ENCODE results near the gene PSIP1.
"Not testable (repeated sequence)": the region's sequence is repeated elsewhere in the genome, so short reads cannot be mapped to it uniquely, and the experiment has no call there.

Gene PSIP1

DNA sequence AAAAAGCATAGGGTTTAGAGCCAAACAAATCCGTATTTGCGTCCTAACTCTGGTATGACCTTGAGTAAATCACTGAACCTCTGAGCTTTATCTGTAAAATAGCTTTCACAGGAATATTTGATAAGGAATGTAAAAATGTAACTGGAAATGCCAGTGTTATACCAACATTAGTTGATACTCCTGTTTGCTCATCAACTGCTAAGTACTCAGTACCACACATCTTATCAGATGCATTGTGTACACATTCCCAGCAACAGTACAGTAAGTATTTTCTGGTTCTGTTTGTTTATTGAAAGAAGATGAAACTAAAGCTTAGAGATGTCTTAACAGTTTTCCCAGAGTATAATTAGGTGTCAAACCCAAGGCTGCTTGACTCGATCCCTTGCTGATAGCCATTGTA, 66.6 kb downstream of the PSIP1 start:
- Histone ChIP-seq H3K27ac (no peak overlapping the region), H3K9me3 (ENCODE audit: severe bottlenecking) (no peaks in the 10 kb centered on the region), H3K36me3 (peaks cover 72% of the 10 kb centered on the region), H3K27me3 (ENCODE audit: insufficient read depth, low read depth, severe bottlenecking) (no peaks in the 10 kb centered on the region), H3K4me3 (ENCODE audit: low read depth, low read length) (no peak overlapping the region)
- DNase-seq: no peak
- TF ChIP-seq CTCF (IDR thresholded peaks at IDR 0.05; ENCODE audit: low read depth, low read length): no peak

DNA sequence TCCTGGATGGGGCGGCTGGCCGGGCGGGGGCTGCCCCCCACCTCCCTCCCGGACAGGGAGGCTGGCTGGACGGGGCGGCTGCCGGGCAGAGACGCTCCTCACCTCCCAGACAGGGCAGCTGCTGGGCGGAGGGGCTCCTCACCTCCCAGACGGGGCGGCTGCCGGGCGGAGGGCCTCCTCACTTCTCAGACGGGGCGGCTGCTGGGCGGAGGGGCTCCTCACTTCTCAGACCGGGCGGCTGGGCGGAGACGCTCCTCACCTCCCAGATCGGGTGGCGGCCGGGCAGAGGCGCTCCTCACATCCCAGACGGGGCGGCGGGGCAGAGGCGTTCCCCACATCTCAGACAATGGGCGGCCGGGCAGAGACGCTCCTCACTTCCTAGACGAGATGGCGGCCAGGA, 68.5 kb downstream of the PSIP1 start:
- DNase-seq; H3K27ac ChIP-seq; H3K4me3 ChIP-seq (ENCODE audit: low read depth, low read length); H3K27me3 ChIP-seq (ENCODE audit: insufficient read depth, low read depth, severe bottlenecking); H3K9me3 ChIP-seq (ENCODE audit: severe bottlenecking): not testable (repeated sequence)
- peaks cover 65% of the 10 kb centered on the region for H3K36me3 ChIP-seq

GRCh38 chr9:15441841-15442240, 68.9 kb downstream of the PSIP1 start:
- peaks cover 63% of the 10 kb centered on the region for H3K36me3 ChIP-seq
- not testable (repeated sequence) for H3K27ac ChIP-seq; DNase-seq; H3K9me3 ChIP-seq (ENCODE audit: severe bottlenecking); H3K27me3 ChIP-seq (ENCODE audit: insufficient read depth, low read depth, severe bottlenecking); H3K4me3 ChIP-seq (ENCODE audit: low read depth, low read length)

DNA sequence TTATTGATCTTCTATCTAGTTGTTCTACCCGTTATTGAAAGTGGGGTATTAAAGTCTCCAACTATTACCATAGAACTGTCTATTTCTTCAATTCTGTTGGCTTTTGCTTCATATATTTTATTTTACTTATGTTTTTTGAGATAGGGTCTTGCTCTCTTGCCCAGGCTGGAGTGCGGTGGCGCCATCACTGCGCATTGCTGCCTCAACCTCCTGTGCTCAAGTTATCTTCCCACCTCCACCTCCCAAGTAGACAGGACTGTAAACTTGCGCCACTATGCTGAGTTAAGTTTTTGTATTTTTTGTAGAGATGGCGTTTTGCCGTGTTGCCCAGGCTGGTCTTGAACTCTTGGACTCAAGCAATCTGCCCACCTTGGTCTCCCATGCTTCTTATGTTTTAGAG, 71.9 kb downstream of the PSIP1 start:
- Histone ChIP-seq H3K36me3 (peaks cover 54% of the 10 kb centered on the region), H3K27me3 (ENCODE audit: insufficient read depth, low read depth, severe bottlenecking) (no peaks in the 10 kb centered on the region), H3K4me3 (ENCODE audit: low read depth, low read length) (no peak overlapping the region), H3K27ac (no peak overlapping the region), H3K9me3 (ENCODE audit: severe bottlenecking) (no peaks in the 10 kb centered on the region)
- no peak for DNase-seq
- TF ChIP-seq CTCF (IDR thresholded peaks at IDR 0.05; ENCODE audit: low read depth, low read length): no peak

DNA sequence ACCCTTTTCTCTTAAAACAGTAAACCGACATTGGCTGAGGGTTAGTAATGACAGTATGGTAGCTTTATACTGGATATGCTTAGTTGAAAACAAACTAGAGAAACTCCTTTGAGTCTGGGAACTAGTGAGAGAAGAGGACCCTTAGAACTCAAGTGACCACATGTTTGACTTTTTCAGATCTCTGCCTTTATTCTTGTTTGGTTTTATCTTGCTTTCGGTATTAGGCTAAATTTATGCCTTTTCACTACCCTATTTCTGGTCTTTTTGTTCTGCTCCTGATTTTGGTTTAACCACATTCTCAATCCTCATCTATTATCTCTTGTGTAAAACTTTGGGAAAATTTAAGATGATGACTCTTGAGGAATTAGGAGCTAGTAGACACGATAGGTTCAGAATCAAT, 77.1 kb downstream of the PSIP1 start:
- DNase-seq: no peak
- Histone ChIP-seq H3K27ac (no peak overlapping the region), H3K4me3 (ENCODE audit: low read depth, low read length) (no peak overlapping the region), H3K36me3 (peaks cover 55% of the 10 kb centered on the region), H3K9me3 (ENCODE audit: severe bottlenecking) (no peaks in the 10 kb centered on the region), H3K27me3 (ENCODE audit: insufficient read depth, low read depth, severe bottlenecking) (no peaks in the 10 kb centered on the region)
- no peak for TF ChIP-seq CTCF (IDR thresholded peaks at IDR 0.05; ENCODE audit: low read depth, low read length)

DNA sequence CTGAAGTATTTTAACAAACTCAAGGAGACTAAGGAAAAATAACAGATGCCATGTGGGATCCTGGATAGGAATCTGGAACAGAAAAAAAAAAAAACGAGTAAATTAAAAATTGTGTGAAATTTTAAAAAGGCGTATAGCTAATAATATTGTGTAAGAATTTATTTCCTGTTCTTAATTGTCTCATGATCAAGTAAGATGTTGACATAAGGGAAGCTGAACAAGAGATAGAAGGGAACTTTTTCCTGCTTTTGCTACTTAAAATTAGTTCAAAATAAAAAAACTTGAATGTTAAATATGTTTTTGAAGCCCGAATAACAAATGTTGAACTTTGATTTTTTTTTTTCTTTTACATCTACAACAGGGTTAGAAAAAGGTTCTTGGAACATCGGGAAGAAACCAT, 77.6 kb downstream of the PSIP1 start:
- TF ChIP-seq CTCF (IDR thresholded peaks at IDR 0.05; ENCODE audit: low read depth, low read length): no peak
- Histone ChIP-seq H3K4me3 (ENCODE audit: low read depth, low read length) (no peak overlapping the region), H3K9me3 (ENCODE audit: severe bottlenecking) (no peaks in the 10 kb centered on the region), H3K27me3 (ENCODE audit: insufficient read depth, low read depth, severe bottlenecking) (no peaks in the 10 kb centered on the region), H3K27ac (no peak overlapping the region), H3K36me3 (peaks cover 53% of the 10 kb centered on the region)
- no peak for DNase-seq

DNA sequence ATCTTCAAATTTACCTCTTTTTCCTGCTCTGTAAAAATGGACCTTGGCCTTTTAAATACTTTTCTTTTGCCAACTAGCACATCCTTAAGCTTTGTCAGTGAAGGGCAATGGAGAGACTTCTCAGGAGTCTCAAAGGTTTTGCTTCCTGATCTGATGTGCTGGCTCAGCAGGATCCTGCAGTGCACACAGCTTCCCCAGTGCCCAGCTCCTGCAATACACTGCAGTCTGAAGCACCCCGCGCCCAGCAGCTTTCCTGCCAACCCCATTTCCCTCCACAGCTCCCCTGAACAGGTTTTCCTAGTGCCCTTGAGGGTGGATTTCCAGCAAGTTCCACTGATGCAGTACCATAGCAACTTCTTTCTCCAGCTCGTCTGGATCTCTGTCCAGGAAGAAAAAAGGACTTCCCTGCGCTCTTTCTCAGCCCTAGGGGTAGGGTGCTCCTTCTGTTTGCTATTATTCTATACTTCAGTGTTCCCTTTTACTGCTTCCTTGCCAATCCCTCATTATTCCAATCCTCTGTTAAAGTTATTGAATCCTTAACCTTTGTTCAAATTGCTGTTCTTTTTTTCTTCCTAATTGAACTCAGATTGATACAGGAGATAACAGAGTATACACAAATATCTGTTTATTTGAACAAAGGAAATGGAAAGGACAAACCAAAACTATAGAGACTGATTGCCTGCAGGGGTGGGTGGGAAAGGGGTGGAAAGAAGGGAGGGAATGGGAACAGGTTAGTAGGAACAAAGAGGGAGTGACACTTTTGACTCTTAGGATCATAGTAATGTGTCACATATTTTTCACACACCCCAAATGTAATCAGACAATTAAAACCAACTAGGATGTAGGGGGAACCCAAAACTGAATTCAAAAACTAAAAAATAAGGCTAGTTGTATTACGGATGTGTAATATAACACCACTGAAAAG, 79.6 kb downstream of the PSIP1 start:
- Histone ChIP-seq H3K27me3 (ENCODE audit: insufficient read depth, low read depth, severe bottlenecking) (no peaks in the 10 kb centered on the region), H3K9me3 (ENCODE audit: severe bottlenecking) (no peaks in the 10 kb centered on the region), H3K4me3 (ENCODE audit: low read depth, low read length) (no peak overlapping the region), H3K27ac (no peak overlapping the region), H3K36me3 (peaks cover 65% of the 10 kb centered on the region)
- no peak for TF ChIP-seq CTCF (IDR thresholded peaks at IDR 0.05; ENCODE audit: low read depth, low read length)
- no peak for DNase-seq

DNA sequence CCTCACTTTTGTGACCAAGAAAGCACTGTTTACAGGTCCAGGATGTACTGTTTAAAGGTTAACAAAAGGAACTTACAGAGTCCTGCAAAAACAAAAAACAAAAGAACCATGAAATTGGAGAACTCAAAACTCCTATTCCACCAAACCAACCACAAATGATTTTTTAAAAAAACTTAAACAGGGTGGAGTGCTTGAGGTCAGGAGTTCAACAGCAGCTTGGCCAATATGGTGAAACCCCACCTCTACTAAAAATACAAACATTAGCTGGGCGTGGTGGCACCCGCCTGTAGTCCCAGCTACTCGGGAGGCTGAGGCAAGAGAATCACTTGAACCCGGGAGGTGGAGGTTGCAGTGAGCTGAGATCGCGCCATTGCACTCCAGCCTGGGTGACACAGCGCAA, 83.1 kb downstream of the PSIP1 start:
- not testable (repeated sequence) for H3K27ac ChIP-seq; H3K9me3 ChIP-seq (ENCODE audit: severe bottlenecking); DNase-seq; H3K4me3 ChIP-seq (ENCODE audit: low read depth, low read length); H3K27me3 ChIP-seq (ENCODE audit: insufficient read depth, low read depth, severe bottlenecking)
- H3K36me3 ChIP-seq: peaks cover 60% of the 10 kb centered on the region
